HepG2 (cell line): ENCODE results near the gene CSNK1D. TPM values are rescaled to one million over a fixed set of nuclear protein-coding genes. Genes with fewer than 3 reads are reported as not detected.

Source experiments
- CREB1 ChIP-seq, 2 experiments: fragments of 450-650 bp in 1 of 2; IDR thresholded peaks; 2 replicates each; pipeline ENCODE4 v1.6.1; 2016 to 2017; ENCODE audit warnings: control low read depth in 1 of 2, mild to moderate bottlenecking in 1 of 2, missing compliant biosample characterization in 1 of 2, missing genetic modification characterization in 1 of 2
- EP300 ChIP-seq, 3 experiments: sonication (generic) in 1 of 3; formaldehyde crosslinking in 1 of 3; IDR thresholded peaks; 2 replicates each; pipeline versions ENCODE4 v1.5.1 to v1.6.1; 2011 to 2020; ENCODE audit warnings: low read depth in 2 of 3, low read length in 2 of 3, borderline replicate concordance in 1 of 3, improper control_type of control experiment in 1 of 3, mild to moderate bottlenecking in 1 of 3, missing genetic modification reagents in 1 of 3, moderate library complexity in 1 of 3
- FIP1L1 ChIP-seq: fragments of 200-400 bp; formaldehyde crosslinking; IDR thresholded peaks from 2 replicates; pipeline ENCODE4 v1.6.1; 2018; ENCODE audit warnings: low read depth, mild to moderate bottlenecking, low read length, moderate library complexity, borderline replicate concordance; ENCODE audit not compliant: insufficient read depth
- FOSL1 ChIP-seq: sonication (generic); formaldehyde crosslinking; IDR thresholded peaks from 2 replicates; pipeline ENCODE4 v1.9.0; 2021; ENCODE audit warnings: missing genetic modification reagents, borderline replicate concordance
- HNRNPL ChIP-seq: fragments of 200-400 bp; formaldehyde crosslinking; IDR thresholded peaks from 2 replicates; pipeline ENCODE4 v1.6.1; 2017; ENCODE audit warnings: mild to moderate bottlenecking, low read depth, low read length
- HOXD1 ChIP-seq: sonication (generic); formaldehyde crosslinking; IDR thresholded peaks from 2 replicates; pipeline ENCODE4 v1.5.0; 2020; ENCODE audit warnings: missing genetic modification reagents
- ISX ChIP-seq: sonication (generic); formaldehyde crosslinking; conservative IDR thresholded peaks from 2 replicates; pipeline ENCODE4 v1.5.0; 2020; ENCODE audit warnings: missing genetic modification reagents
- MBNL3 ChIP-seq: fragments of 250-450 bp; sonication (Bioruptor Pico); conservative IDR thresholded peaks from 2 replicates; pipeline ENCODE4 v1.8.0; 2022; ENCODE audit warnings: mild to moderate bottlenecking, inconsistent platforms
- SP4 ChIP-seq: sonication (generic); formaldehyde crosslinking; IDR thresholded peaks from 2 replicates; pipeline ENCODE4 v1.8.1; 2023; ENCODE audit warnings: mild to moderate bottlenecking, missing genetic modification reagents
- TCF7 ChIP-seq: sonication (generic); IDR thresholded peaks from 2 replicates; pipeline ENCODE4 v1.6.1; 2016; ENCODE audit warnings: antibody characterized with exemption, low read depth
- TRIM22 ChIP-seq: fragments of 450-650 bp; IDR thresholded peaks from 2 replicates; pipeline ENCODE4 v1.6.1; 2017
- ZBTB2 ChIP-seq: sonication (generic); formaldehyde crosslinking; IDR thresholded peaks from 2 replicates; pipeline ENCODE4 v1.8.0; 2022; ENCODE audit warnings: low read depth, missing genetic modification reagents
- ZNF30 ChIP-seq: sonication (generic); formaldehyde crosslinking; IDR thresholded peaks from 2 replicates; pipeline ENCODE4 v1.5.0; 2020; ENCODE audit warnings: mild to moderate bottlenecking, missing genetic modification reagents
- ZNF510 ChIP-seq: sonication (generic); formaldehyde crosslinking; IDR thresholded peaks from 2 replicates; pipeline ENCODE4 v1.4.0; 2020; ENCODE audit warnings: low read depth, mild to moderate bottlenecking, missing genetic modification reagents
- ZNF7 ChIP-seq: IDR thresholded peaks from 2 replicates; pipeline ENCODE4 v1.6.1; 2016; ENCODE audit warnings: missing biosample characterization, missing genetic modification reagents
- ZNF737 ChIP-seq: sonication (generic); formaldehyde crosslinking; IDR thresholded peaks from 2 replicates; pipeline ENCODE4 v1.5.0; 2020; ENCODE audit warnings: missing genetic modification reagents, mild to moderate bottlenecking, borderline replicate concordance
- ZNF749 ChIP-seq: sonication (generic); formaldehyde crosslinking; IDR thresholded peaks from 2 replicates; pipeline ENCODE4 v1.8.0; 2022; ENCODE audit warnings: mild to moderate bottlenecking, missing genetic modification reagents, moderate library complexity, borderline replicate concordance
- ZNF775 ChIP-seq: sonication (generic); formaldehyde crosslinking; IDR thresholded peaks from 2 replicates; pipeline ENCODE4 v1.4.0; 2020; ENCODE audit warnings: missing genetic modification reagents, mild to moderate bottlenecking, moderate library complexity, borderline replicate concordance
- polyA plus RNA-seq, 8 experiments: library from polyadenylated mRNA; depleted of rRNA in 3 of 8; stranded (reverse) in 7 of 8; unstranded in 1 of 8; fragments of >200 nt; fragmentation: Illumina TruSeq in 4 of 8; extraction: Trizol in 4 of 8; gene quantifications; 2 replicates each; pipeline versions ENCODE4 v1.2.1 to v1.2.3, GENCODE V29; 2011 to 2016; ENCODE audit warnings: low read depth in 4 of 8, missing spikeins in 1 of 8, mixed read lengths in 1 of 8; ENCODE audit not compliant: insufficient read depth in 1 of 8
- total RNA-seq, 5 experiments: library from RNA; depleted of rRNA; stranded (reverse); fragments of >200 nt; fragmentation: Illumina TruSeq; extraction: Trizol; gene quantifications; 2 replicates each; pipeline ENCODE4 v1.2.3, GENCODE V29; 2016; ENCODE audit warnings: low read depth in 1 of 5
- TF ChIP-seq, protein P1 (sequence below): sonication (generic); formaldehyde crosslinking; IDR thresholded peaks from 2 replicates; pipeline ENCODE4 v1.5.0; 2020; ENCODE audit warnings: missing genetic modification reagents
- TF ChIP-seq, protein P2 (sequence below): sonication (generic); formaldehyde crosslinking; IDR thresholded peaks from 2 replicates; pipeline ENCODE4 v1.4.0; 2020; ENCODE audit warnings: missing genetic modification reagents

The CSNK1D gene
- total and polyA plus RNA-seq, 2 of the 13 experiments (the other 11 are each of a cell fraction or from before 2014, with no cell fraction given): 31.5 to 128 TPM

DNA sequence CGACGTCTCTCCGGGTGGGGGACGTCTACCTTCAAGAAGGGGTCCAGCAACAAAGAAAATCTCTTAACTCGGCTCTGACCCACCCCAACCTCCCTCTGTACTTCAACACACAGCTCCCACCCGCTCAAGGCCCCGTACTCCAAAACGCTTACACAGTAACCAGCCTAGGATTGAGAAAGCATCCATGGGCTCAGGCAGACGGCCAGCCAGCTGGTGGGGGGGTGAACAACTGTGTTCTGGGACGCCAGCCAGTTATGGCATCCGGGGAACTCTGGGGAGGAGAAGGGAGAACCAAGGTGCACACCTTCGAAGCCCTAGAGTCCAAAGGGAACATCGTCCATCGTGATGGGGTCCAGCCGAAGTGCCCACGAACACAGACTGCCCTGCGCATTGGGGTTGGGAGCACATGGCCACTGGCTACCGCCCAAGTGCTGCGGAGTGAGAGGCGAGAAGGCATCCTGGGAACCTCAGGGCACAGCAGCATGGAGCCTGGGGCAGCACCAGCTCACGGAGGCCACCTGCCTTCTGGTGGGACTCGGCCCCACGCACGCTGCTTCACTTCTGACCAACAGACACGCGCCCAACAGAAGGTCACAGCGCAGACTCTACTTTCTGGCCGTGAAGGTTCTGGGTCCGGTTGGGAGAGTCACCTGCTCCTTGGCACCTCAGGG lies 30.4 kb downstream of the CSNK1D start (continued):
- TF ChIP-seq SP4 (CRISPR knock-in tag) (no peak), ZNF749 (CRISPR knock-in tag) (peak; percentile 24; the same call in 1 of the 2 replicates), FIP1L1 (peak; percentile 98), EP300 (IDR thresholded peaks at IDR 0.05; ENCODE audit: low read depth in 2 of 2, low read length in 2 of 2) (no peak), EP300 (CRISPR knock-in tag; IDR thresholded peaks at IDR 0.05; ENCODE audit: borderline replicate concordance) (no peak), ZNF510 (no peak), HOXD1 (CRISPR knock-in tag) (no peak), CREB1 (IDR thresholded peaks at IDR 0.05) (no peak), CREB1 (CRISPR knock-in tag; IDR thresholded peaks at IDR 0.05) (no peak), ZNF30 (CRISPR knock-in tag) (no peak), MBNL3 (no peak), ZNF775 (CRISPR knock-in tag) (no peak), ZBTB2 (CRISPR knock-in tag) (no peak), ZNF7 (CRISPR knock-in tag) (no peak), TCF7 (no peak), TRIM22 (no peak), ISX (no peak), FOSL1 (CRISPR knock-in tag) (no peak), ZNF737 (CRISPR knock-in tag) (no peak), HNRNPL (0 out of 2 replicates have a peak, but pooled peaks have one; percentile 72)
- TF ChIP-seq, protein P1, sequence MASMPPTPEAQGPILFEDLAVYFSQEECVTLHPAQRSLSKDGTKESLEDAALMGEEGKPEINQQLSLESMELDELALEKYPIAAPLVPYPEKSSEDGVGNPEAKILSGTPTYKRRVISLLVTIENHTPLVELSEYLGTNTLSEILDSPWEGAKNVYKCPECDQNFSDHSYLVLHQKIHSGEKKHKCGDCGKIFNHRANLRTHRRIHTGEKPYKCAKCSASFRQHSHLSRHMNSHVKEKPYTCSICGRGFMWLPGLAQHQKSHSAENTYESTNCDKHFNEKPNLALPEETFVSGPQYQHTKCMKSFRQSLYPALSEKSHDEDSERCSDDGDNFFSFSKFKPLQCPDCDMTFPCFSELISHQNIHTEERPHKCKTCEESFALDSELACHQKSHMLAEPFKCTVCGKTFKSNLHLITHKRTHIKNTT (CRISPR knock-in tag): no peak
- TF ChIP-seq, protein P2, sequence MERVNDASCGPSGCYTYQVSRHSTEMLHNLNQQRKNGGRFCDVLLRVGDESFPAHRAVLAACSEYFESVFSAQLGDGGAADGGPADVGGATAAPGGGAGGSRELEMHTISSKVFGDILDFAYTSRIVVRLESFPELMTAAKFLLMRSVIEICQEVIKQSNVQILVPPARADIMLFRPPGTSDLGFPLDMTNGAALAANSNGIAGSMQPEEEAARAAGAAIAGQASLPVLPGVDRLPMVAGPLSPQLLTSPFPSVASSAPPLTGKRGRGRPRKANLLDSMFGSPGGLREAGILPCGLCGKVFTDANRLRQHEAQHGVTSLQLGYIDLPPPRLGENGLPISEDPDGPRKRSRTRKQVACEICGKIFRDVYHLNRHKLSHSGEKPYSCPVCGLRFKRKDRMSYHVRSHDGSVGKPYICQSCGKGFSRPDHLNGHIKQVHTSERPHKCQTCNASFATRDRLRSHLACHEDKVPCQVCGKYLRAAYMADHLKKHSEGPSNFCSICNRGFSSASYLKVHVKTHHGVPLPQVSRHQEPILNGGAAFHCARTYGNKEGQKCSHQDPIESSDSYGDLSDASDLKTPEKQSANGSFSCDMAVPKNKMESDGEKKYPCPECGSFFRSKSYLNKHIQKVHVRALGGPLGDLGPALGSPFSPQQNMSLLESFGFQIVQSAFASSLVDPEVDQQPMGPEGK (CRISPR knock-in tag): peak; percentile 95
